ENCODE results near the gene PALM. TPM values are rescaled to one million over a fixed set of nuclear protein-coding genes. Genes with fewer than 3 reads are reported as not detected.

The PALM gene
- total and polyA plus RNA-seq, 4 donors: 16.2 to 45.7 (median 28.1) TPM

GRCh38 chr19:670609-671075 is 38.1 kb upstream of the PALM start:
- ATAC-seq (ENCODE audit: insufficient read depth, low FRiP score) (no peak), DNase-seq (no peak)
- Histone ChIP-seq H3K9ac (ENCODE audit: insufficient read depth in 1 of 2, low read length in 2 of 2) (no peak overlapping the region), H3K27me3 (ENCODE audit: control insufficient read depth in 3 of 3, insufficient read depth in 3 of 3, low read length in 2 of 3) (peaks cover 0 to 4% (median 0%) of the 10 kb centered on the region in 3 donors), H3K4me3 (no peak overlapping the region), H3K4me1 (ENCODE audit: control insufficient read depth in 5 of 5, insufficient read depth in 5 of 5, low read length in 5 of 5) (peaks cover 0 to 5% (median 3%) of the 10 kb centered on the region in 5 donors), H3K27ac (ENCODE audit: low read depth in 1 of 2, low read length in 1 of 2) (no peak overlapping the region), H3K9me3 (ENCODE audit: control insufficient read depth in 4 of 4, insufficient read depth in 3 of 4, low read length in 3 of 4) (no peaks in the 10 kb centered on the region), H3K36me3 (ENCODE audit: control insufficient read depth in 4 of 4, insufficient read depth in 4 of 4, low read length in 4 of 4) (no peaks in the 10 kb centered on the region)
- TF ChIP-seq, protein P1, sequence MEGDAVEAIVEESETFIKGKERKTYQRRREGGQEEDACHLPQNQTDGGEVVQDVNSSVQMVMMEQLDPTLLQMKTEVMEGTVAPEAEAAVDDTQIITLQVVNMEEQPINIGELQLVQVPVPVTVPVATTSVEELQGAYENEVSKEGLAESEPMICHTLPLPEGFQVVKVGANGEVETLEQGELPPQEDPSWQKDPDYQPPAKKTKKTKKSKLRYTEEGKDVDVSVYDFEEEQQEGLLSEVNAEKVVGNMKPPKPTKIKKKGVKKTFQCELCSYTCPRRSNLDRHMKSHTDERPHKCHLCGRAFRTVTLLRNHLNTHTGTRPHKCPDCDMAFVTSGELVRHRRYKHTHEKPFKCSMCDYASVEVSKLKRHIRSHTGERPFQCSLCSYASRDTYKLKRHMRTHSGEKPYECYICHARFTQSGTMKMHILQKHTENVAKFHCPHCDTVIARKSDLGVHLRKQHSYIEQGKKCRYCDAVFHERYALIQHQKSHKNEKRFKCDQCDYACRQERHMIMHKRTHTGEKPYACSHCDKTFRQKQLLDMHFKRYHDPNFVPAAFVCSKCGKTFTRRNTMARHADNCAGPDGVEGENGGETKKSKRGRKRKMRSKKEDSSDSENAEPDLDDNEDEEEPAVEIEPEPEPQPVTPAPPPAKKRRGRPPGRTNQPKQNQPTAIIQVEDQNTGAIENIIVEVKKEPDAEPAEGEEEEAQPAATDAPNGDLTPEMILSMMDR (IDR thresholded peaks at IDR 0.05; ENCODE audit: control extremely low read depth, extremely low read depth): no peak
- WGBS, 2 donors: 75 to 82% methylated on average over 9 of the region's 9 CpGs

DNA sequence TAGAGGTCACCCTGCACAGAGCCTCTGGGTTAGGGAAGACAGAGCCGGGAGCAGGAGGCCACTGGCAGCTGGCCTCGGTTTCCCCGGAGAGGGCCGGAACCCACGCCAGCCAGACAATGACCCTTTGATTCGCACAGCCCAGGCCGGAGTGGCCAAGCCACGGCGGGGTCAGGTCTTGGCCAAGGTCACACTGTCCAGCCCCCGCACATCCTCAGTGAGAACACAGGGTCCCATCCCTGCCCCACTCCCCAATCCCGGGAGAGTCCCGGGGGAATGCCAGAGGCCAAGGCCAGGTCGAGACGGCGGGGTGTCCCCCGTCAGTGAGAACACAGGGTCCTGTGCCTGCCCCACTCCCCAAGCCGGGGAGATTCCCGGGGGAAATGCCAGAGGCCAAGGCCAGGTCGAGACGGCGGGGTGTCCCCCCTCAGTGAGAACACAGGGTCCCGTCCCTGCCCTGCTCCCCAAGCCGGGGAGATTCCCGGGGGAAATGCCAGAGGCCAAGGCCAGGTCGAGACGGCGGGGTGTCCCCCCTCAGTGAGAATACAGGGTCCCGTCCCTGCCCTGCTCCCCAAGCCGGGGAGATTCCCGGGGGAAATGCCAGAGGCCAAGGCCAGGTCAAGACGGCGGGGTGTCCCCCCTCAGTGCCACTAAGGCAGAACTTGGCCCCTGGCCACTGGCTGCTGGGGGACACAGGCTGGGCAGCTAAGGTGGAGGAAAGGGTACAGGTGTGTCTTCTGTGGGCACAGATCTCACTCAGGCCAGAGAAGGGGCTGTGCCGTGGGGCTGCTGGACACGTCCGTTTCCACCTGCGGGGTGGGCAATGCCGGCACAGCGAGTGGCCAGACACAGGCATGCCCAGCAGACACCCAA is 34.2 kb upstream of the PALM start:
- no peaks in the 10 kb centered on the region for H3K36me3 ChIP-seq (ENCODE audit: control insufficient read depth in 4 of 4, insufficient read depth in 4 of 4, low read length in 4 of 4)
- TF ChIP-seq, protein P1 (IDR thresholded peaks at IDR 0.05; ENCODE audit: control extremely low read depth, extremely low read depth): no peak
- 57 to 73% methylated on average over 26 to 38 of the region's 38 CpGs for WGBS, 2 donors
- no peak for ATAC-seq (ENCODE audit: insufficient read depth, low FRiP score)
- no peak for DNase-seq
- peaks cover 0 to 26% (median 12%) of the 10 kb centered on the region in 5 donors for H3K4me1 ChIP-seq (ENCODE audit: control insufficient read depth in 5 of 5, insufficient read depth in 5 of 5, low read length in 5 of 5)
- H3K27me3 ChIP-seq (ENCODE audit: control insufficient read depth in 3 of 3, insufficient read depth in 3 of 3, low read length in 2 of 3): peaks cover 0 to 10% (median 3%) of the 10 kb centered on the region in 3 donors
- no peak overlapping the region for H3K9ac ChIP-seq (ENCODE audit: insufficient read depth in 1 of 2, low read length in 2 of 2)
- no peak overlapping the region for H3K4me3 ChIP-seq
- no peak overlapping the region for H3K27ac ChIP-seq (ENCODE audit: low read depth in 1 of 2, low read length in 1 of 2)
- H3K9me3 ChIP-seq (ENCODE audit: control insufficient read depth in 4 of 4, insufficient read depth in 3 of 4, low read length in 3 of 4): no peaks in the 10 kb centered on the region

- H3K36me3 ChIP-seq (ENCODE audit: control insufficient read depth in 4 of 4, insufficient read depth in 4 of 4, low read length in 4 of 4): no peaks in the 10 kb centered on the region
- peak overlapping the region; percentile 40 to 71 for H3K27ac ChIP-seq (ENCODE audit: low read depth in 1 of 2, low read length in 1 of 2)
- H3K9me3 ChIP-seq (ENCODE audit: control insufficient read depth in 4 of 4, insufficient read depth in 3 of 4, low read length in 3 of 4): no peaks in the 10 kb centered on the region
- ATAC-seq (ENCODE audit: insufficient read depth, low FRiP score) (no peak), DNase-seq (no peak)
- TF ChIP-seq, protein P1 (IDR thresholded peaks at IDR 0.05; ENCODE audit: control extremely low read depth, extremely low read depth): no peak
- 6 to 9% methylated on average over 27 to 31 of the region's 31 CpGs for WGBS, 2 donors
- peaks cover 0 to 10% (median 3%) of the 10 kb centered on the region in 3 donors for H3K27me3 ChIP-seq (ENCODE audit: control insufficient read depth in 3 of 3, insufficient read depth in 3 of 3, low read length in 2 of 3)
- no peak overlapping the region for H3K4me3 ChIP-seq
- H3K4me1 ChIP-seq (ENCODE audit: control insufficient read depth in 5 of 5, insufficient read depth in 5 of 5, low read length in 5 of 5): peaks cover 0 to 27% (median 12%) of the 10 kb centered on the region in 5 donors
- H3K9ac ChIP-seq (ENCODE audit: insufficient read depth in 1 of 2, low read length in 2 of 2): no peak overlapping the region
Observed at GRCh38 chr19:676007-676338, 32.8 kb upstream of the PALM start.

Measured in lung (tissue), 12 donors.